Measurements from ENCODE around the gene CHRNA10.

Gene CHRNA10

DNA sequence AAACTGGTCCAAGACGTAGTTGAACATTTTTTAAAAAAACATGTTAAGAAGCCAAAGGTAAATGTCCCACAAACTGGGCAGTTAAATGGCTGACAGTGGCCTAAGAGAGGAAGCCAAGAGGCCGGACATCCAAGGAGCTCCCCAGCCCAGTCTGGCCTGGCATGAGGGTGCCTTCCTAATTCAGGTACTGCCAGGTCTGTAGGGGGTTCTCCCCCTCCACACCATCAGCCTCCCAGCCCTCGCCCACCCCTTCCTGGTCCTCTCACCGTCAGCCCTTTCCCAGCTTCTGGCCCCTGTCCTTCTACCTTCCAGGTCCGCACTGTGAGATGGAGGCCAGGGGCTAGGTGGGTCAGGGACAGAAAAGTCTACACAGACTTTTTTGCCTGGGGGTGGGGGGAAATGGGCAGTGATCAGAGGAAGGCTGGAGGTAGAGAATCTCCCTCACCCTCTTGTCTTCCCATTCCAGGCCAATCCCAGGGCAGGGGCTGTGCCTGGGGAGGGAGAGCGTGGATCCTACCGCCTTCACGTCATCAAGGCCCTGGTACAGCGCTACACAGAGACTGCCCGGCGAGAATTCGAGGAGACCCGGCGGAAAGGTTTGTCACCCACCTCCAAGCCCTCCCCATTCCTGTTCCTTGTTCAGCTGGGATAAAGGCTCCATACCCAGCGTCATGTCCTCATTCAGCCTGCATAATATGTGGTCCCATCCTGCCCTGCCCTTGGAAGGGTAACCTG, 35.4 kb downstream of the CHRNA10 start:
- ChIA-PET CTCF (no interaction called here), POLR2A (ENCODE audit: low non-redundant PET) (no interaction called here)
- TF ChIP-seq, protein P1, sequence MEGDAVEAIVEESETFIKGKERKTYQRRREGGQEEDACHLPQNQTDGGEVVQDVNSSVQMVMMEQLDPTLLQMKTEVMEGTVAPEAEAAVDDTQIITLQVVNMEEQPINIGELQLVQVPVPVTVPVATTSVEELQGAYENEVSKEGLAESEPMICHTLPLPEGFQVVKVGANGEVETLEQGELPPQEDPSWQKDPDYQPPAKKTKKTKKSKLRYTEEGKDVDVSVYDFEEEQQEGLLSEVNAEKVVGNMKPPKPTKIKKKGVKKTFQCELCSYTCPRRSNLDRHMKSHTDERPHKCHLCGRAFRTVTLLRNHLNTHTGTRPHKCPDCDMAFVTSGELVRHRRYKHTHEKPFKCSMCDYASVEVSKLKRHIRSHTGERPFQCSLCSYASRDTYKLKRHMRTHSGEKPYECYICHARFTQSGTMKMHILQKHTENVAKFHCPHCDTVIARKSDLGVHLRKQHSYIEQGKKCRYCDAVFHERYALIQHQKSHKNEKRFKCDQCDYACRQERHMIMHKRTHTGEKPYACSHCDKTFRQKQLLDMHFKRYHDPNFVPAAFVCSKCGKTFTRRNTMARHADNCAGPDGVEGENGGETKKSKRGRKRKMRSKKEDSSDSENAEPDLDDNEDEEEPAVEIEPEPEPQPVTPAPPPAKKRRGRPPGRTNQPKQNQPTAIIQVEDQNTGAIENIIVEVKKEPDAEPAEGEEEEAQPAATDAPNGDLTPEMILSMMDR (conservative IDR thresholded peaks at IDR 0.05; ENCODE audit: low read depth): no peak
- H3K27ac ChIP-seq: no peak overlapping the region
- DNase-seq (ENCODE audit: low spot score): no peak

DNA sequence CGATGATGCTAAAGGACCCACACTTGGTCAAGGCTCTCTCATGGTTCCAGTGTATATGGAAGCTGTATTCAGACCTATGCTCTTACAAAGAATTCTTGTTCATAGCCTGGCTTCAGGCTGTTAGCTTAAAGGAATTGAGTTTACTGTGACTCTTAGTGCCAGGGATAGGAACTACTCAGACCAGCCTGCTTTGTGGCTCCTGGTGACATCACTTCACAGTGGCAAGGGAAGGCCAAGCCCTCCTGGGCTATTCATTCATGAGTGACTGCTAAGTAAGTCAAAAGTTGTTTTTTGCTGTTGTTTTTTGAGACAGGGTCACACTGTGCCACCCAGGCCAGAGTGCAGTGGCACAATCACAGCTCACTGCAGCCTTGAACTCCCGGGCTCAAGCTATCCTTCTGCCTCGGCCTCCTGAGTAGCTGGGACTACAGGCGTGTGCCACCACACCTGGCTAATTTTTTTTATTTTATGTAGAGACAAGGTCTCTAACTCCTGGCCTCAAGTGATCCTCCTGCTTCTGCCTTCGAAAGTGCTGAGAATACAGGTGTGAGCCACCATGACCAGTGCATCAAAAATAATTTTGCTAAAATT, 39.0 kb downstream of the CHRNA10 start:
- no peak for DNase-seq (ENCODE audit: low spot score)
- TF ChIP-seq, protein P1 (conservative IDR thresholded peaks at IDR 0.05; ENCODE audit: low read depth): no peak
- no peak overlapping the region for H3K27ac ChIP-seq
- CTCF ChIA-PET: no interaction called here
- POLR2A ChIA-PET (ENCODE audit: low non-redundant PET): no interaction called here

DNA sequence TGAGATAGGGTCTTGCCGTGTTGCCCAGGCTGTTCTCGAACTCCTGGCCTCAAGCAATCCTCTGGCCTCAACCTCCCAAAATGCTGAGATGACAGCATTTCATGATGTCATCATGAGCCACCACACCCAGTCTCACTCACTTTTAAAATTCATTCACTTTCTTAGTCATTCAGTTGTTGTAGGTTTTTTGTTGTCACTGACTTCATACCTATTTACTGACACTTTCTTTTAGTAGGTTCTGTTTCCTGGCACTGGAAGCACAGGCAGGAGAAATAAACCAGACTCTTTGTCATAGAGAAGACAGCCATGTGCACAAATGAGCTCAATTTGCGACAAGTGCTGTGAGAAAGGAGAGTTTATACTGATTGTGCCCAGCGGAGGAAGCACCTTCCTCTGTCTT, 39.9 kb downstream of the CHRNA10 start:
- TF ChIP-seq, protein P1 (conservative IDR thresholded peaks at IDR 0.05; ENCODE audit: low read depth): no peak
- H3K27ac ChIP-seq: no peak overlapping the region
- POLR2A ChIA-PET (ENCODE audit: low non-redundant PET): no interaction called here
- no peak for DNase-seq (ENCODE audit: low spot score)
- CTCF ChIA-PET: no interaction called here

DNA sequence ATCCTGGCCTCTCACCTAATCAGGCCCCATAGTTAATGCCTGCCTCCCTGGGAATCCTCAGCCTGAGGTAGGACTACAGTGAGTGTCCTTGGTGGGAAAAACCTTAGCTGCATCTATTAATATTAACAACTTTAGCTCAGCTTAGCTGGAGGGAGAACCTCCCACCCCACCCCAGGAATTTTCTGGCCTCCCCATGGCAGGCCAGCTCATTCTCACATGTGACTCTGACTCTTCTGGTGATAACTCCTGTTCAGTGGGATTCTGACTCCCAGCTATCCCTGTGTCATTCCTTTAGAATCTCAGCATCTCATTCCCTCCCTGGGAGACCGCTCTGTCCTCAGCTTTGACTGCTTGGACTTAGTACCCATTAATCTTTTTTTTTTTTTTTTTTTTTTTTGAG, 43.9 kb downstream of the CHRNA10 start:
- CTCF ChIA-PET: interaction anchor here (1.1 kb wide), 1 partner anchor 17 kb away, joined by 3 read pairs; no protein-coding TSS in a partner anchor
- no peak for DNase-seq (ENCODE audit: low spot score)
- TF ChIP-seq, protein P1 (conservative IDR thresholded peaks at IDR 0.05; ENCODE audit: low read depth): no peak
- POLR2A ChIA-PET (ENCODE audit: low non-redundant PET): interaction anchor here (0.7 kb wide), 1 partner anchor 652 kb away, joined by 3 read pairs; no protein-coding TSS in a partner anchor
- H3K27ac ChIP-seq: no peak overlapping the region

DNA sequence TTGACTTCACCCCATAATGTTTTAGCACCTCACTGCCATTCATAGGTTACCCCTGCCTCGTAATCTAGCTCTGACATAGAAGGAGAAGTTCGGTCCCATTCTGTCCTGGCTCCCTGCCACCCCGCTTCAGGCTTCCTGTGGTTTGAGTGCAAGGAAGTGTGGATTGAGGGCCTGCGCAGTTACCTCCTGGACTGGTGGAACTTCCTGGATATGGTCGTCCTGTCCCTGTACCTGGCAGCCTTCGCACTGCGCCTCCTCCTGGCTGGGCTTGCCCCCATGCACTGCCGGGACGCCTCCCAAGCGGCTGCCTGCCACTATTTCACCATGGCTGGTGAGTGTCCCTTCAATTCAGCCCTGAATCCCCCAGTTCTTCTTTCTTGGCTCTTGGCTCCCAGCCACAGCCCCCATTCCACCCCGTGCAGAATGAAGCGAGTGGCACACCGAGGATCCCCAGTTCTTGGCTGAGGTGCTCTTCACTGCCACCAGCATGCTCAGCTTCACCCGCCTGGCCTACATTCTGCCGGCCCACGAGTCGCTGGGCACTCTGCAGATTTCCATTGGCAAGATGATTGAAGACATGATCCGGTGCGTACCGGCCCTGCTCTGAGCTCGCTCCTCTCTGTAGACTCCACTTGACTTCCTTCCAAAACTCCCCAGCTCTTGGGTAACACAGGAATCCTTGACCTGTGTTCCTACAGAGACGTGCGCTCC, 44.8 kb downstream of the CHRNA10 start:
- POLR2A ChIA-PET (ENCODE audit: low non-redundant PET): no interaction called here
- CTCF ChIA-PET: no interaction called here
- no peak overlapping the region for H3K27ac ChIP-seq
- no peak for DNase-seq (ENCODE audit: low spot score)
- TF ChIP-seq, protein P1 (conservative IDR thresholded peaks at IDR 0.05; ENCODE audit: low read depth): no peak

DNA sequence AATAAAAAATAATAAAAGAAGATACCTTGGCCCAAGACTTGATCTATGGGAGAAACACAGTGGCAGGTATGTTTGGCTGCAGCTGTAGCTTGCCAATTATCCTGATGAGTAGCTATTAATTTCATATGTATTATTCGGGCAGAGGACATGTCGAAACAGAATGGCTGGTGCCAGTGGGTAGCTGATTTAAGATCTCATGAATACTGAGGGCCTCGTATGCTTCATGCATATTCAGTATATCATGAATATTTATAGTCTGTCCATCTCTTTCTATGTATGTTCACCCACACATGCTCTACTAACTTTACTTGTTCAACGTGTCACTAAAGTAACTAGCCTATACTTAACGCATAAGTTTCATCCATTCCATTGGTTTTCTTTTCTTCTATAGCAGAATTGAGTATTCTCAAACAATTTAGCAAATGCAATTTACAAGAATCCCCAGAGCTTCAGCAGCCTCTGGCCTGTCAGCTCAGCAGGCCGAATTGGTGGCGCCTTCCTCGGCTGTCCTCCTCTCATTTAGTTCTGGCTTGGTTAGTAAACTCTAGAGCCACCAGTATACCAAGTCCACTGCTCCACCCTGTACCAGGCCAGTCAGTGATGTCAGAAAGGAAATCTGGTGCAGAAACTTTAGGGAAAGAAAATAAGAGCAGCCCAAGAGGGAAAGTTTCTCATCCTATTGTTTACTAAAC, 47.3 kb downstream of the CHRNA10 start:
- no peak overlapping the region for H3K27ac ChIP-seq
- TF ChIP-seq, protein P1 (conservative IDR thresholded peaks at IDR 0.05; ENCODE audit: low read depth): no peak
- ChIA-PET CTCF (interaction anchor here (0.6 kb wide), 1 partner anchor 73 kb away, joined by 3 read pairs; no protein-coding TSS in a partner anchor), POLR2A (ENCODE audit: low non-redundant PET) (no interaction called here)
- DNase-seq (ENCODE audit: low spot score): no peak
